ENCODE data around the gene NPIPB6.

The NPIPB6 gene

DNA sequence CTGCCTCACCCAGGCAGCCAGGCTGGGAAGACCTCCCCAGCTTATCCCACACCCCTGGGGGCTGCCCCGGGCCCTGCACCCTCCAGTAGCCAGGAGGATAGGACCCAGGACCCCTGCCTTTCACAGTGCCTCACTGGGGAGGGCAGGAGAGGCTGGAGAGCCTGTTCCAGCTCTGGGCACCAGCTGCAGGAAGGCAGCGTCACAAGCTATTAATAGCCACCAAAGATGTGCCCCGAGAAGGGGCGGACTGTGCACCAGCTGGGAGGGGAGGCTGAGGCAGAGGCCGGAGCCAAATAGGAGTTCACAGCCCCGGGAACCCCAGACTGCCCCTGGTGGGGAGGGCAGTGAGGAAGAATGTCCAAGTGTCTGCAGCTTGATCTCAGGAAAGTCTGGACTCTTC is 62.2 kb downstream of the NPIPB6 start:
- no peaks in the 10 kb centered on the region for H3K4me1 Mint-ChIP-seq
- TF ChIP-seq, protein P1, sequence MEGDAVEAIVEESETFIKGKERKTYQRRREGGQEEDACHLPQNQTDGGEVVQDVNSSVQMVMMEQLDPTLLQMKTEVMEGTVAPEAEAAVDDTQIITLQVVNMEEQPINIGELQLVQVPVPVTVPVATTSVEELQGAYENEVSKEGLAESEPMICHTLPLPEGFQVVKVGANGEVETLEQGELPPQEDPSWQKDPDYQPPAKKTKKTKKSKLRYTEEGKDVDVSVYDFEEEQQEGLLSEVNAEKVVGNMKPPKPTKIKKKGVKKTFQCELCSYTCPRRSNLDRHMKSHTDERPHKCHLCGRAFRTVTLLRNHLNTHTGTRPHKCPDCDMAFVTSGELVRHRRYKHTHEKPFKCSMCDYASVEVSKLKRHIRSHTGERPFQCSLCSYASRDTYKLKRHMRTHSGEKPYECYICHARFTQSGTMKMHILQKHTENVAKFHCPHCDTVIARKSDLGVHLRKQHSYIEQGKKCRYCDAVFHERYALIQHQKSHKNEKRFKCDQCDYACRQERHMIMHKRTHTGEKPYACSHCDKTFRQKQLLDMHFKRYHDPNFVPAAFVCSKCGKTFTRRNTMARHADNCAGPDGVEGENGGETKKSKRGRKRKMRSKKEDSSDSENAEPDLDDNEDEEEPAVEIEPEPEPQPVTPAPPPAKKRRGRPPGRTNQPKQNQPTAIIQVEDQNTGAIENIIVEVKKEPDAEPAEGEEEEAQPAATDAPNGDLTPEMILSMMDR (IDR thresholded peaks at IDR 0.05; ENCODE audit: unreplicated experiment in 3 of 3), result no peak
- peaks cover 31% of the 10 kb centered on the region for H3K36me3 Mint-ChIP-seq (ENCODE audit: low read depth)
- no peaks in the 10 kb centered on the region for H3K9me3 Mint-ChIP-seq
- H3K27ac Mint-ChIP-seq, result no peak overlapping the region
- no peaks in the 10 kb centered on the region for H3K27me3 Mint-ChIP-seq (ENCODE audit: low read depth)
- H3K4me3 Mint-ChIP-seq, result no peak overlapping the region

DNA sequence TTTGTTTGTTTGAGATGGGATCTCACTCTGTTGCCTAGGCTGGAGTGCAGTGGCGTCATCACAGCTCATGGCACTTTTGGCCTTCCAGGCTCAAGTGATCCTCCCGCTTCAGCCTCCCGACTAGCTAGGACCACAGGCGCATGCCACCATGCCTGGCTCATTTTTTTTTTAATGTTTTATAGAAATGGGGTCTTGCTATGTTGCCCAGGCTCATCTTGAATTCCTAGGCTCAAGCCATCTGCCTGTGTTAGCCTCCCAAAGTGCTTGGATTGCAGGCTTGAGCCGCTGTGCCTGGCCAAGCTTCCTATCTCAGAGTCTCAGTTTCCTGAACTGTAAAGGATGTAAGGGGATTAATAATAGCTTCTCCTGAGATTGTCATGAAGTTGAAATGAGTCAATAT is 63.0 kb downstream of the NPIPB6 start:
- no peak overlapping the region for H3K27ac Mint-ChIP-seq
- no peaks in the 10 kb centered on the region for H3K9me3 Mint-ChIP-seq
- H3K4me1 Mint-ChIP-seq, result peaks cover 2% of the 10 kb centered on the region
- peaks cover 25% of the 10 kb centered on the region for H3K36me3 Mint-ChIP-seq (ENCODE audit: low read depth)
- no peak overlapping the region for H3K4me3 Mint-ChIP-seq
- TF ChIP-seq, protein P1 (IDR thresholded peaks at IDR 0.05; ENCODE audit: unreplicated experiment in 3 of 3), result no peak
- no peaks in the 10 kb centered on the region for H3K27me3 Mint-ChIP-seq (ENCODE audit: low read depth)

DNA sequence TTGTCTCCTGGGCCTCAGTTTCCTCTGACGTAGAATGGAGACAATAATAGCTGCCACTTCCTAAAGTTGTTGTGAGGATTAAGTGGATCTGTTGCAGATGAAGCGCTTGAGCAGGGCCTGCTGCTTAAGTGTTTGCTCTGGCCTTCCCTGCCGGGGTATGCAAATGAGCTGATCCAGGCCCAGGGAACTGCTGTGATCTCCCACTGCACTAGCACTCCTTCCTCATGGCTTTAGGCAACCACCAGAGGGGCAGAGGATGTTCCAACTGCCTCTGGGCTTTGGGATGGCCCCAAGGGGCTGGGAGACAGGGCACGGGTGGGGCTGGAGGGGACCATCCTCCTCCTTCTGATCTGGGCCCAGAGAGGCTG is 64.8 kb downstream of the NPIPB6 start:
- H3K36me3 Mint-ChIP-seq (ENCODE audit: low read depth), result peaks cover 14% of the 10 kb centered on the region
- TF ChIP-seq, protein P1 (IDR thresholded peaks at IDR 0.05; ENCODE audit: unreplicated experiment in 3 of 3), result no peak
- peaks cover 3% of the 10 kb centered on the region for H3K27me3 Mint-ChIP-seq (ENCODE audit: low read depth)
- peaks cover 7% of the 10 kb centered on the region for H3K4me1 Mint-ChIP-seq
- no peak overlapping the region for H3K27ac Mint-ChIP-seq
- H3K9me3 Mint-ChIP-seq, result no peaks in the 10 kb centered on the region
- H3K4me3 Mint-ChIP-seq, result no peak overlapping the region

DNA sequence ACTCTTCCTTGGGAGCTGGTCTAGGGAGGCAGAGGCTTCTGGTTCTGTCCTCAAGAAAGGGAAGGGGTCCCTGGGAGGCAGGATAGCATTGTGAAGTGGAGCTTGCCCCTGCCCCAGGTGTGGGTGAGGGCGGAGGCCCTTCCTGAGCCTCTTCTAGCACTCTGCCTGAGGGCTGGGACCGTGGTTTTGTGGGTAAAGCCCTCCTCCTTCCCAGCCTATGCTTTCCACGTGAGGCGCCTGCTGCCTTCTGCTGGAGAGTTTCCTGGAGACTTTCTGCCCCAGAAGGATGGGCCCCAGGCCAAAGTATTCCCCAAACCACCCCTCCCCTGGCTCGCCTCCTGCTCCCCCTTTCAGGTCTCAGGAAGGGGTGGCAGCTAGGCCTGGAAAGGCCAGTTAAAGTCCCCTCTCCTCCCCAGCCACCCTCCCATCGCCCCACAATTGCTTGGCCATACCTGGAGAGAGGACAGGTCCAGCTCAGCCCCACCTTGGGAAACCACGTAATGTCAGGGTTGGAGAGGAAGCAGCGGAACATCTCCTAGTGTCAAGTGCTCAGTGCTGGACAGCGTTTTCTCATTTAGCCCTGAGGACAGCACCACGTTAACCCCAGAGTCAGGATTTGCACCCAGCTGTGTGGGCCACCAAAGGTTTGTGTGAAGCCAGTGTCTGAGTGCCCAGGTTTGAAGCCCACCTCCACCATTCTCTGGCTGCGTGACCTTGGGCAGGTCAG is 65.4 kb downstream of the NPIPB6 start:
- Mint-ChIP-seq H3K36me3 (ENCODE audit: low read depth) (peaks cover 14% of the 10 kb centered on the region), H3K9me3 (no peaks in the 10 kb centered on the region), H3K27me3 (ENCODE audit: low read depth) (peaks cover 3% of the 10 kb centered on the region), H3K4me1 (peaks cover 7% of the 10 kb centered on the region), H3K4me3 (no peak overlapping the region), H3K27ac (no peak overlapping the region)
- TF ChIP-seq, protein P1 (IDR thresholded peaks at IDR 0.05; ENCODE audit: unreplicated experiment in 3 of 3), result no peak

DNA sequence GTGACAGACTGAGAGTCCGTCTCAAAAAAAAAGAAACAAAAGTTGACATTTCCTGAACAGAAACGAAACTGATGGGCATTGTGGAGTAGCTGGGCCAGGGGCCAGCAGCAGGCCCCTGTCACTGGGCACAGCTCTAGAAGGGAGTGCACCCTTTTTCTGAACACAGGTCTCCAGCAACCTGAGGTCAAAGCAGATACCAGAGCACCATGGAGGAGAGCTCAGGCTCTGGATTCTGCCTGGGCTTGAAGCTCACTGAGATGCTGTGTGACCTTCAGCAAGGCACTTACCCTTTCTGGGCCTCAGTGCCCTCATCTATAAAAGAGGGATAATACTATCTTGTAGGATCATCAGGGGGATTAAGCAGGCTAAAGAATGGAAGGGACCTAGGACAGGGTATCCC is 66.0 kb downstream of the NPIPB6 start:
- Mint-ChIP-seq H3K27ac (no peak overlapping the region), H3K4me3 (no peak overlapping the region), H3K36me3 (ENCODE audit: low read depth) (peaks cover 14% of the 10 kb centered on the region), H3K4me1 (peaks cover 7% of the 10 kb centered on the region), H3K27me3 (ENCODE audit: low read depth) (peaks cover 3% of the 10 kb centered on the region), H3K9me3 (no peaks in the 10 kb centered on the region)
- TF ChIP-seq, protein P1 (IDR thresholded peaks at IDR 0.05; ENCODE audit: unreplicated experiment in 3 of 3), result no peak

DNA sequence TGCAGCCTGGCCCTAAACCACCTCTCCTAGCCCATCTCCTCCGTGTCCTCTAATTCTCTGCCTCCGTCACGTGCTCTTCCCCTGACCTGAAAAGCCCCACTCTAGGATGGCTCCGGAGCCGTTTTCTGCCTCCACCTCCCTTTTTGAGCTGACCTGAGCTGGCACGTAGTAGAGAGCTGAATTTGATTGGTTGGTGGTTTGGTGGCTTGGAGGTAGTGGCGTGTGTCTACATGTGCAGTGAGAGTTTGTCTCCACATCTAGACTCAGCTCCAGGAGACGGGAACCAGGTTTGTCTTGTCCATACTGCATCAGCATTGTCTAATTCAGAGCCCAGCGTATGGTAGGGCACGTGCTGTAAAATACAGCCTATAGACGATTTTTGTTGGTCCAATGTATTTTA is 68.0 kb downstream of the NPIPB6 start:
- Mint-ChIP-seq H3K4me1 (peaks cover 20% of the 10 kb centered on the region), H3K9me3 (no peaks in the 10 kb centered on the region), H3K27me3 (ENCODE audit: low read depth) (peaks cover 3% of the 10 kb centered on the region), H3K27ac (no peak overlapping the region), H3K36me3 (ENCODE audit: low read depth) (peaks cover 10% of the 10 kb centered on the region), H3K4me3 (peak overlapping the region; percentile 64 to 80 (median 73))
- TF ChIP-seq, protein P1 (IDR thresholded peaks at IDR 0.05; ENCODE audit: unreplicated experiment in 3 of 3), result no peak
